ENCODE measurements around the gene FAM168A.

Gene FAM168A

GRCh38 chr11:73376803-73377629 is 220.9 kb downstream of the FAM168A start:
- Histone ChIP-seq H3K4me1 (ENCODE audit: insufficient read depth, low read length) (peaks cover 6% of the 10 kb centered on the region), H3K9ac (ENCODE audit: low read depth, low read length) (peak overlapping the region; percentile 64), H3K9me3 (ENCODE audit: insufficient read depth, low read depth, low read length) (no peaks in the 10 kb centered on the region), H3K4me3 (ENCODE audit: low read length) (peak overlapping the region; percentile 83), H3K27me3 (ENCODE audit: insufficient read depth, low read length) (peaks cover 8% of the 10 kb centered on the region; the same call in 1 of the 2 replicates), H3K27ac (ENCODE audit: low read depth, low read length) (no peak overlapping the region), H3K36me3 (ENCODE audit: insufficient read depth, low read length) (no peaks in the 10 kb centered on the region)
- 7% methylated on average over 56 of the region's 56 CpGs for WGBS

DNA sequence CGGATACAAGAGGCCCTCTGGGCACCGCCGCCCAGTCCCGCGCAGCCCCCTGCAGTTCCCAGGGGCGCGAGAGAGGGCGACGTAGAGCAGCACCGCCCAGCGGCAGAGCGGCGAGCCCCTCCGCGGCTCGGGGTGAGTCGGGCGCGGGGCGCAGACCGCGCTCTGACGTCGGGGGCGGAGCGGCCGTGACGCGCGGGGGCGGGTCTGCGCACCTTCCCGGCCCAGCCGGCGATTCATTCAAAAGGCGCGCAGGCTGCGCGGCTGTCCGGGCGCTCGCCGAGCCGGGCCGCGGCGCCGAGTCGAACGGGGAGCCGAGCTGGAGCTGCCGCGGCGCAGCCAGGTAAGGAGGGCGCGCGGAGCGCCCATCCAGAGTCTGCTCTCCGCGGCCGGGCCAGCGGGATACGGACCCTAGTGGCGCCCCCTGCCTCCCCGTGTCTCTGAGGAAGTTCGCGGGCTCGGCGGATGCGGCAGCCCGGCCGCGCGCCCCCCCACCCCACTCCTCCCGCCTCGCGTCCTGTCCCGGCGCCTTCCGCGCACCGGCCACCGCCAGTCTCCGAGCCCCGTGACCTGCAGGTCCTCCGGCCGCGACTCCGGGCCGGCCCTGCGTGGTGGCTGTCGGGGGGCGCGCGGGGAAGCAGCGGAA is 221.6 kb downstream of the FAM168A start, which contains the start of gene RELT:
TSS of gene RELT (plus strand) at position 240 of the 643 bp plus-strand sequence. CDS start 12,738 bp downstream, outside the sequence.
- peak within 1 kb of the TSS; percentile 83 for H3K4me3 ChIP-seq (ENCODE audit: low read length)
- H3K36me3 ChIP-seq (ENCODE audit: insufficient read depth, low read length), result no peaks in the 10 kb centered on the region
- H3K4me1 ChIP-seq (ENCODE audit: insufficient read depth, low read length), result peaks cover 6% of the 10 kb centered on the region
- peaks cover 8% of the 10 kb centered on the region; the same call in 1 of the 2 replicates for H3K27me3 ChIP-seq (ENCODE audit: insufficient read depth, low read length)
- H3K9ac ChIP-seq (ENCODE audit: low read depth, low read length), result peak within 1 kb of the TSS; percentile 64
- WGBS, result under 1% methylated on average over 96 of the region's 96 CpGs
- peak within 1 kb of the TSS; percentile 28; the same call in 1 of the 2 replicates for H3K27ac ChIP-seq (ENCODE audit: low read depth, low read length)
- H3K9me3 ChIP-seq (ENCODE audit: insufficient read depth, low read depth, low read length), result no peaks in the 10 kb centered on the region

- Histone ChIP-seq H3K9me3 (ENCODE audit: insufficient read depth, low read depth, low read length) (no peaks in the 10 kb centered on the region), H3K27me3 (ENCODE audit: insufficient read depth, low read length) (peaks cover 8% of the 10 kb centered on the region; the same call in 1 of the 2 replicates), H3K36me3 (ENCODE audit: insufficient read depth, low read length) (no peaks in the 10 kb centered on the region), H3K4me1 (ENCODE audit: insufficient read depth, low read length) (peaks cover 6% of the 10 kb centered on the region), H3K4me3 (ENCODE audit: low read length) (peak overlapping the region; percentile 28), H3K27ac (ENCODE audit: low read depth, low read length) (no peak overlapping the region), H3K9ac (ENCODE audit: low read depth, low read length) (no peak overlapping the region)
- 72% methylated on average over 6 of the region's 6 CpGs for WGBS
Measured at GRCh38 chr11:73375830-73376159, 222.1 kb downstream of the FAM168A start.

GRCh38 chr11:73374151-73374550 is 223.8 kb downstream of the FAM168A start:
- Histone ChIP-seq H3K27me3 (ENCODE audit: insufficient read depth, low read length) (peaks cover 8% of the 10 kb centered on the region; the same call in 1 of the 2 replicates), H3K27ac (ENCODE audit: low read depth, low read length) (no peak overlapping the region), H3K9me3 (ENCODE audit: insufficient read depth, low read depth, low read length) (no peaks in the 10 kb centered on the region), H3K36me3 (ENCODE audit: insufficient read depth, low read length) (no peaks in the 10 kb centered on the region), H3K4me1 (ENCODE audit: insufficient read depth, low read length) (peaks cover 8% of the 10 kb centered on the region), H3K4me3 (ENCODE audit: low read length) (no peak overlapping the region), H3K9ac (ENCODE audit: low read depth, low read length) (no peak overlapping the region)
- 96% methylated on average over 4 of the region's 4 CpGs for WGBS

DNA sequence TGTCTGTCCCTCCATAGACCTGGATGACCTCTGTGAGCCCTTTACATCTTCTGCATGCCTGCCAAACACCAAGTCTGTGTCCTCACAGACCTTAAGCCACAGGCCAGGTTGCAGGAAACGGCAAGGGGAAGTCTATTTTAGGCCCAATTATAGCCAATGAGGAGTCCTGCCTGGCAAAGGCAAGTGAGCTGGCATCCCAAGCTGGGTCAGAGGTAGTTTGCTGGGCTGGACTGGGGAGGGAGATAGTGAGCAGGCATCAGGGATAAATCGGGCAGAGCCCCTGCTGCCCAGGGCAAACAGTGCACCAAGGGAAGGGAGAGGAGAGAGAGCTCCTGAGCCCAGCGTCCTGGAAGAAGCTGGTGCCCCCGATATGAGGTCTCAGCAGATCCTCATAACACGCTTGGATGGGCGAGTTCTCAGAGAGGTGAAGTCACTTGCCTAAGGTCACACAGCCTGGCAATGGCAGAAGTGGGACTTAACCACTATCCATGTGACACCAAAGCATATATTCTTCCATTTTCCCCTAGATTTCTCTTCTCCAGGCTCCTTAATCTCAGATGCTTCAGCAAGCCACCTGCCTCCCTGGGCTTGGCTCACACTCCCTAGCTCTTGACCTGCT is 225.4 kb downstream of the FAM168A start:
- Histone ChIP-seq H3K27me3 (ENCODE audit: insufficient read depth, low read length) (peaks cover 8% of the 10 kb centered on the region; the same call in 1 of the 2 replicates), H3K36me3 (ENCODE audit: insufficient read depth, low read length) (no peaks in the 10 kb centered on the region), H3K4me3 (ENCODE audit: low read length) (no peak overlapping the region), H3K4me1 (ENCODE audit: insufficient read depth, low read length) (peaks cover 6% of the 10 kb centered on the region), H3K9ac (ENCODE audit: low read depth, low read length) (no peak overlapping the region), H3K9me3 (ENCODE audit: insufficient read depth, low read depth, low read length) (no peaks in the 10 kb centered on the region), H3K27ac (ENCODE audit: low read depth, low read length) (no peak overlapping the region)
- 80% methylated on average over 6 of the region's 6 CpGs for WGBS

GRCh38 chr11:73367482-73368024 is 230.4 kb downstream of the FAM168A start:
- Histone ChIP-seq H3K36me3 (ENCODE audit: insufficient read depth, low read length) (peaks cover 6% of the 10 kb centered on the region; the same call in 1 of the 2 replicates), H3K4me3 (ENCODE audit: low read length) (no peak overlapping the region), H3K27me3 (ENCODE audit: insufficient read depth, low read length) (no peaks in the 10 kb centered on the region; the same call in 1 of the 2 replicates), H3K9ac (ENCODE audit: low read depth, low read length) (no peak overlapping the region), H3K27ac (ENCODE audit: low read depth, low read length) (no peak overlapping the region), H3K4me1 (ENCODE audit: insufficient read depth, low read length) (peaks cover 3% of the 10 kb centered on the region; the same call in 1 of the 2 replicates), H3K9me3 (ENCODE audit: insufficient read depth, low read depth, low read length) (no peaks in the 10 kb centered on the region)
- 91% methylated on average over 20 of the region's 20 CpGs for WGBS

GRCh38 chr11:73366953-73367352 is 231.0 kb downstream of the FAM168A start:
- H3K27me3 ChIP-seq (ENCODE audit: insufficient read depth, low read length), result no peaks in the 10 kb centered on the region; the same call in 1 of the 2 replicates
- H3K9ac ChIP-seq (ENCODE audit: low read depth, low read length), result no peak overlapping the region
- H3K4me3 ChIP-seq (ENCODE audit: low read length), result no peak overlapping the region
- H3K36me3 ChIP-seq (ENCODE audit: insufficient read depth, low read length), result peaks cover 6% of the 10 kb centered on the region; the same call in 1 of the 2 replicates
- H3K27ac ChIP-seq (ENCODE audit: low read depth, low read length), result no peak overlapping the region
- H3K4me1 ChIP-seq (ENCODE audit: insufficient read depth, low read length), result peaks cover 3% of the 10 kb centered on the region; the same call in 1 of the 2 replicates
- WGBS, result 89% methylated on average over 6 of the region's 6 CpGs
- no peaks in the 10 kb centered on the region for H3K9me3 ChIP-seq (ENCODE audit: insufficient read depth, low read depth, low read length)

- Histone ChIP-seq H3K27me3 (ENCODE audit: insufficient read depth, low read length) (no peaks in the 10 kb centered on the region; the same call in 1 of the 2 replicates), H3K36me3 (ENCODE audit: insufficient read depth, low read length) (peaks cover 7% of the 10 kb centered on the region; the same call in 1 of the 2 replicates), H3K27ac (ENCODE audit: low read depth, low read length) (no peak overlapping the region), H3K9me3 (ENCODE audit: insufficient read depth, low read depth, low read length) (no peaks in the 10 kb centered on the region), H3K4me1 (ENCODE audit: insufficient read depth, low read length) (peaks cover 3% of the 10 kb centered on the region; the same call in 1 of the 2 replicates), H3K9ac (ENCODE audit: low read depth, low read length) (no peak overlapping the region), H3K4me3 (ENCODE audit: low read length) (no peak overlapping the region)
- 99% methylated on average over 4 of the region's 4 CpGs for WGBS
Measured at GRCh38 chr11:73366265-73366610, 231.7 kb downstream of the FAM168A start.

DNA sequence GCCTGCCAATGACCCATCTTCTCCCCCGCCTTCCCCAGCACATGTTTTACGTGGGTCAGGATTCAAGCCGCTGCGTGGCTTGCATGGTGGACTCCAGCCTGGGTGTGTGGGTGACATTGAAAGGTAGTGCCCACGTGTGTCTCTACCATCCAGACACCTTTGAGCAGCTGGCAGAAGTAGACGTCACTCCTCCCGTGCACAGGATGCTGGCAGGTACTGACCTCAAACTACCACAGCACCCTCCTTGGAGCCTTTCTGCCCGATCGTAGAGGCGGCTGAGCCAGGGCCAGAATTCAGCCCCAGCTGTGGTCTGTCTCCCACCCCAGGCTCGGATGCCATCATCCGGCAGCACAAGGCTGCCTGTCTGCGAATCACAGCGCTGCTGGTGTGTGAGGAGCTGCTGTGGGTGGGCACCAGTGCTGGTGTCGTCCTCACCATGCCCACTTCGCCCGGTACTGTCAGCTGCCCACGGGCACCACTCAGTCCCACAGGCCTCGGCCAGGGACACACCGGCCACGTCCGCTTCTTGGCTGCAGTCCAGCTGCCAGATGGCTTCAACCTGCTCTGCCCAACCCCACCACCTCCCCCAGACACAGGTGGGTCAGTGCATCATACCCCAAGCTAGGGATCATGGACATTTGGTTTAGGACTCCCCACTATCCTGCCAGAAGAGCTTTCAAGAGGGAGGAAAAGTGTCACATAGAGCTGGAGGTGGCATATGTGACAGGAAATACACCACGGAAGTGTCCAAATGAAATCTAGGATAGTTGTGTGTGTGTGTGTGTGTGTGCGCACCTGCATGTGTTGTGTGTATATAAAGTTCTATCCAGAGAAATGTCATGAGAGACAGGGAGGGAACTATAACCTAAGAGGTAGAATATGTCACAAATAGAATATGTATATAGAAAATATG is 232.3 kb downstream of the FAM168A start:
- no peaks in the 10 kb centered on the region for H3K9me3 ChIP-seq (ENCODE audit: insufficient read depth, low read depth, low read length)
- 90% methylated on average over 24 of the region's 24 CpGs for WGBS
- H3K27ac ChIP-seq (ENCODE audit: low read depth, low read length), result no peak overlapping the region
- no peak overlapping the region for H3K4me3 ChIP-seq (ENCODE audit: low read length)
- no peaks in the 10 kb centered on the region; the same call in 1 of the 2 replicates for H3K27me3 ChIP-seq (ENCODE audit: insufficient read depth, low read length)
- peaks cover 9% of the 10 kb centered on the region; the same call in 1 of the 2 replicates for H3K36me3 ChIP-seq (ENCODE audit: insufficient read depth, low read length)
- no peak overlapping the region for H3K9ac ChIP-seq (ENCODE audit: low read depth, low read length)
- peaks cover 3% of the 10 kb centered on the region; the same call in 1 of the 2 replicates for H3K4me1 ChIP-seq (ENCODE audit: insufficient read depth, low read length)

GRCh38 chr11:73363147-73363546 is 234.8 kb downstream of the FAM168A start:
- Histone ChIP-seq H3K9ac (ENCODE audit: low read depth, low read length) (no peak overlapping the region), H3K9me3 (ENCODE audit: insufficient read depth, low read depth, low read length) (no peaks in the 10 kb centered on the region), H3K27me3 (ENCODE audit: insufficient read depth, low read length) (no peaks in the 10 kb centered on the region; the same call in 1 of the 2 replicates), H3K4me1 (ENCODE audit: insufficient read depth, low read length) (no peaks in the 10 kb centered on the region), H3K4me3 (ENCODE audit: low read length) (no peak overlapping the region), H3K36me3 (ENCODE audit: insufficient read depth, low read length) (peaks cover 9% of the 10 kb centered on the region; the same call in 1 of the 2 replicates), H3K27ac (ENCODE audit: low read depth, low read length) (no peak overlapping the region)
- 97% methylated on average over 9 of the region's 9 CpGs for WGBS
